ENCODE results near the gene SREK1IP1.
"Not testable (repeated sequence)": the region's sequence is repeated elsewhere in the genome, so short reads cannot be mapped to it uniquely, and the experiment has no call there.

The SREK1IP1 gene

DNA sequence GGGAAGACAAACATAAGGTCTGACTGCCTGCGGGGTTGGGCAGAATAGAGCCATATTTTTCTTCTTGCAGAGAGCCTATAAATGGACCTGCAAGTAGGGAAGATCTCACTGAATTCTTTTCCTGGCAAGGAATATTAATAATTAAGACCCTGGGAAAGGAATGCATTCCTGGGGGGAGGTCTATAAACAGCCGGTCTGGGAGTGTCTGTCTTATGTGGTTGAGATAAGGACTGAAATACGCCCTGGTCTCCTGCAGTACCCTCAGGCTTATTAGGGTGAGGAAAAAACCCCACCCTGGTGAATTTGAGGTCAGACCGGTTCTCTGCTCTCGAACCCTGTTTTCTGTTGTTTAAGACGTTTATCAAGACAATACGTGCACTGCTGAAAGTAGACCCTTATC lies 72.1 kb downstream of the SREK1IP1 start:
- H3K27me3 ChIP-seq (ENCODE audit: control insufficient read depth, insufficient read depth, low read length); H3K36me3 ChIP-seq (ENCODE audit: control insufficient read depth, insufficient read depth, low read length); H3K9ac ChIP-seq (ENCODE audit: low read length); H3K9me3 ChIP-seq (ENCODE audit: control insufficient read depth, low read length); H3K4me3 ChIP-seq (ENCODE audit: low read length); H3K4me1 ChIP-seq (ENCODE audit: control insufficient read depth, insufficient read depth, low read length): not testable (repeated sequence)

- Histone ChIP-seq H3K36me3 (ENCODE audit: control insufficient read depth, insufficient read depth, low read length) (no peaks in the 10 kb centered on the region), H3K4me1 (ENCODE audit: control insufficient read depth, insufficient read depth, low read length) (no peaks in the 10 kb centered on the region), H3K9ac (ENCODE audit: low read length) (no peak overlapping the region), H3K4me3 (ENCODE audit: low read length) (no peak overlapping the region), H3K9me3 (ENCODE audit: control insufficient read depth, low read length) (no peaks in the 10 kb centered on the region), H3K27me3 (ENCODE audit: control insufficient read depth, insufficient read depth, low read length) (peaks cover 21% of the 10 kb centered on the region)
These were observed 74.9 kb downstream of the SREK1IP1 start for GRCh38 chr5:64693636-64694035.

DNA sequence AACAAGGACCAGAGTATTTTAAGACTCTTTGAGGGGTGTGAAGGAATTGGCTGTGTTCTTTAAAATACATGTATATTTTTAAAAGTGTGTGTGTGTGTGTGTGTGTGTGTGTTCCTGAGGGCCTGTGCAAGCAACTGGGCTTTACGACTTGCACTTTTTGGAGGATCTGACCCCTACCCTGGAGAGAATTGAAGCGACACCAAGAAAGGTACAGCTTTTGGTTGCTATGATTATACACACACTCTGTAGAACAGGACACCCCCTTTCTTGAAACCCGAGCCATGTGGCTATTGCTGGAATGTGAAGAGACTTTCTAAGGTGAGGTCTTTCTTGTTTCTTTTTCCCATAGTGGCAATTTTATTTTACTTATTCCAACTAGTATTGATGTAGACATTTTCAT lies 77.2 kb downstream of the SREK1IP1 start:
- no peak overlapping the region for H3K9ac ChIP-seq (ENCODE audit: low read length)
- no peaks in the 10 kb centered on the region for H3K9me3 ChIP-seq (ENCODE audit: control insufficient read depth, low read length)
- no peak overlapping the region for H3K4me3 ChIP-seq (ENCODE audit: low read length)
- H3K36me3 ChIP-seq (ENCODE audit: control insufficient read depth, insufficient read depth, low read length) = no peaks in the 10 kb centered on the region
- peaks cover 21% of the 10 kb centered on the region for H3K27me3 ChIP-seq (ENCODE audit: control insufficient read depth, insufficient read depth, low read length)
- no peaks in the 10 kb centered on the region for H3K4me1 ChIP-seq (ENCODE audit: control insufficient read depth, insufficient read depth, low read length)

DNA sequence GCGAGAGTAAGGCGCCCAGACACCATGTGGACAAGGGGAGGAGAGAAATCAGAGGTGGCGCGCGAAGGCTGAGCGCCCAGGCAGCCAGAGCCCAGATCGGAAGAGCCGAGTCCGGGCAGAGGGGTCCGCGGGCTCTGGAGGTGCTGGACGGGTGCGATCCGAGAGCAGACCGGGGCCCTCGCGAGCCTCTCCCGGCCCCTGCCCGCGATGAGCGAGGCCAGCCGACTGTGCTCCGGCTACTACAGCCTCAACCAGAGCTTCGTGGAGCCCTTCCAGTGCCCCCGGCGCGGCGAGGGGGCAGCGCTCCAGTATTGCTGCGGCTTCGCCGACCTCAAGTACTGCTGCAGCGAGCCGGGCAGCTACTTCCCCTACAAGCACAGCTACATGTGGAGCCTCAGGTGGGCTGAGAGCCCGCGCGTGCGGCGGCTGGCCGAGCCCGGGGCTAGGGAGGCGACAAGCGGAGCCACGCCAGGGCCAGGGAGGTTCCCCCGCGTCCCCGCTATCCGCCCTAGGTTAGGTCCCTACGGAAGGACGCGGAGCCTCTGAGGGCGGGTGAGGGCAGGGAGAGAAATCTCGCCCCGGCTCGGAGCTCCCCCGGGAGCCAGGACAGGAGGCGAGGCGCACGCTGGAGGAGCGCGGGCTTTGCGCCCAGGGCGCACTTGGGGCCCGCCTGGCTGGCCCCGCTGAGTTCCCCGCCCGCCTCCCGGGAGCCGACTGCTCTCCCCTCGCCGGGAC lies 77.9 kb downstream of the SREK1IP1 start, which contains the start of gene SHISAL2B:
SHISAL2B (plus strand) TSS at position 87 of the 735 bp plus-strand sequence; CDS start at position 208, 121 bp downstream.
- Histone ChIP-seq H3K4me3 (ENCODE audit: low read length) (no peak within 1 kb of the TSS), H3K9me3 (ENCODE audit: control insufficient read depth, low read length) (no peaks in the 10 kb centered on the region), H3K36me3 (ENCODE audit: control insufficient read depth, insufficient read depth, low read length) (no peaks in the 10 kb centered on the region), H3K9ac (ENCODE audit: low read length) (no peak within 1 kb of the TSS), H3K4me1 (ENCODE audit: control insufficient read depth, insufficient read depth, low read length) (no peaks in the 10 kb centered on the region), H3K27me3 (ENCODE audit: control insufficient read depth, insufficient read depth, low read length) (peaks cover 21% of the 10 kb centered on the region)

GRCh38 chr5:64690104-64690416 lies 78.4 kb downstream of the SREK1IP1 start:
- Histone ChIP-seq H3K4me3 (ENCODE audit: low read length) (no peak overlapping the region), H3K36me3 (ENCODE audit: control insufficient read depth, insufficient read depth, low read length) (no peaks in the 10 kb centered on the region), H3K27me3 (ENCODE audit: control insufficient read depth, insufficient read depth, low read length) (peaks cover 21% of the 10 kb centered on the region), H3K4me1 (ENCODE audit: control insufficient read depth, insufficient read depth, low read length) (no peaks in the 10 kb centered on the region), H3K9me3 (ENCODE audit: control insufficient read depth, low read length) (no peaks in the 10 kb centered on the region), H3K9ac (ENCODE audit: low read length) (no peak overlapping the region)

DNA sequence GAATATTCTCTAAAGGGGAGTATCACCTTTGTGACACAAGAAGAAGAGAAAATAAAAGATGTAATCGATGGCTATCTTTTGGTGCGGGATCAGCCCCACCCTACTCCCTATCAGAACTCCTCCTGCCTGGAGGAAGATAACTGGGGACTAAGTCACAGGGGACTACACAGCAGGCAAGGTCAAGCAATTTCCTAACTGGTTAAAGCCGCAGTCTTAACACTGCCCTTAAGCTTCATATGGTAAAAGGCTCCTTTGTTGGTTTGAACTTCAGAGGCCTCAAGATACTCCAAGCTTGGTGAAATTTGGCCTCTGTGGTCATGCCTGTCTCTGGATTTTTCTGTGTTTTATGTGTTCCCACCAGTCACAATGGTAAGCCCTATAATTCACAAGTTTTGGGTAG lies 79.5 kb downstream of the SREK1IP1 start:
- no peaks in the 10 kb centered on the region for H3K9me3 ChIP-seq (ENCODE audit: control insufficient read depth, low read length)
- H3K4me1 ChIP-seq (ENCODE audit: control insufficient read depth, insufficient read depth, low read length) = no peaks in the 10 kb centered on the region
- H3K9ac ChIP-seq (ENCODE audit: low read length) = no peak overlapping the region
- no peaks in the 10 kb centered on the region for H3K36me3 ChIP-seq (ENCODE audit: control insufficient read depth, insufficient read depth, low read length)
- H3K4me3 ChIP-seq (ENCODE audit: low read length) = no peak overlapping the region
- H3K27me3 ChIP-seq (ENCODE audit: control insufficient read depth, insufficient read depth, low read length) = peaks cover 21% of the 10 kb centered on the region

GRCh38 chr5:64688391-64688790 lies 80.1 kb downstream of the SREK1IP1 start:
- Histone ChIP-seq H3K4me1 (ENCODE audit: control insufficient read depth, insufficient read depth, low read length) (no peaks in the 10 kb centered on the region), H3K9ac (ENCODE audit: low read length) (no peak overlapping the region), H3K4me3 (ENCODE audit: low read length) (no peak overlapping the region), H3K27me3 (ENCODE audit: control insufficient read depth, insufficient read depth, low read length) (peaks cover 21% of the 10 kb centered on the region), H3K36me3 (ENCODE audit: control insufficient read depth, insufficient read depth, low read length) (no peaks in the 10 kb centered on the region), H3K9me3 (ENCODE audit: control insufficient read depth, low read length) (no peaks in the 10 kb centered on the region)

DNA sequence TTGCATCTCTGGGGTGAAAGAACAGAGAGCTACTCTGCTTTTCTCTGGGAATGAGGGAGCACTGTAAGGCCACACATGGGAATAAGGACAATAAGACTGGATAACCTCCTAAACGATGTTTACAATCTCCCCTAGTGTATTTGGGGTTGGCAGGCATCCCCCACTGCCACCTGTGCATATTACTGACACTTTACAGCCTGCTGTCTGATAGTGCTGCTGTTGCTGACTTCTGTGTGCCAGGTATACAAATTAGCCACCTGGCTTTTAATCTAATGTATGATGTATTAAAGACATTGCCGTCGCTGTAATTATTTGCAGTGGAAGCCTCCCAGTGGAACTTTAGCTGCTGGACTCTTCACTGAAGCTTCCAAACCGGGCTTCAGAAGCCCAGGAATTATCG lies 82.6 kb downstream of the SREK1IP1 start:
- no peak overlapping the region for H3K9ac ChIP-seq (ENCODE audit: low read length)
- H3K36me3 ChIP-seq (ENCODE audit: control insufficient read depth, insufficient read depth, low read length) = no peaks in the 10 kb centered on the region
- no peaks in the 10 kb centered on the region for H3K4me1 ChIP-seq (ENCODE audit: control insufficient read depth, insufficient read depth, low read length)
- H3K4me3 ChIP-seq (ENCODE audit: low read length) = no peak overlapping the region
- no peaks in the 10 kb centered on the region for H3K9me3 ChIP-seq (ENCODE audit: control insufficient read depth, low read length)
- peaks cover 15% of the 10 kb centered on the region for H3K27me3 ChIP-seq (ENCODE audit: control insufficient read depth, insufficient read depth, low read length)

GRCh38 chr5:64682608-64683007 lies 85.9 kb downstream of the SREK1IP1 start:
- H3K9ac ChIP-seq (ENCODE audit: low read length) = no peak overlapping the region
- H3K9me3 ChIP-seq (ENCODE audit: control insufficient read depth, low read length) = no peaks in the 10 kb centered on the region
- no peaks in the 10 kb centered on the region for H3K36me3 ChIP-seq (ENCODE audit: control insufficient read depth, insufficient read depth, low read length)
- H3K4me1 ChIP-seq (ENCODE audit: control insufficient read depth, insufficient read depth, low read length) = no peaks in the 10 kb centered on the region
- no peaks in the 10 kb centered on the region for H3K27me3 ChIP-seq (ENCODE audit: control insufficient read depth, insufficient read depth, low read length)
- no peak overlapping the region for H3K4me3 ChIP-seq (ENCODE audit: low read length)

GRCh38 chr5:64680289-64680688 lies 88.2 kb downstream of the SREK1IP1 start:
- Histone ChIP-seq H3K9me3 (ENCODE audit: control insufficient read depth, low read length) (no peaks in the 10 kb centered on the region), H3K36me3 (ENCODE audit: control insufficient read depth, insufficient read depth, low read length) (no peaks in the 10 kb centered on the region), H3K4me1 (ENCODE audit: control insufficient read depth, insufficient read depth, low read length) (no peaks in the 10 kb centered on the region), H3K9ac (ENCODE audit: low read length) (no peak overlapping the region), H3K27me3 (ENCODE audit: control insufficient read depth, insufficient read depth, low read length) (no peaks in the 10 kb centered on the region), H3K4me3 (ENCODE audit: low read length) (no peak overlapping the region)

GRCh38 chr5:64678374-64678773 lies 90.1 kb downstream of the SREK1IP1 start:
- H3K36me3 ChIP-seq (ENCODE audit: control insufficient read depth, insufficient read depth, low read length) = no peaks in the 10 kb centered on the region
- no peaks in the 10 kb centered on the region for H3K9me3 ChIP-seq (ENCODE audit: control insufficient read depth, low read length)
- no peaks in the 10 kb centered on the region for H3K4me1 ChIP-seq (ENCODE audit: control insufficient read depth, insufficient read depth, low read length)
- no peak overlapping the region for H3K9ac ChIP-seq (ENCODE audit: low read length)
- H3K27me3 ChIP-seq (ENCODE audit: control insufficient read depth, insufficient read depth, low read length) = no peaks in the 10 kb centered on the region
- no peak overlapping the region for H3K4me3 ChIP-seq (ENCODE audit: low read length)

- H3K4me3 ChIP-seq (ENCODE audit: low read length) = no peak overlapping the region
- no peaks in the 10 kb centered on the region for H3K27me3 ChIP-seq (ENCODE audit: control insufficient read depth, insufficient read depth, low read length)
- H3K9ac ChIP-seq (ENCODE audit: low read length) = no peak overlapping the region
- H3K4me1 ChIP-seq (ENCODE audit: control insufficient read depth, insufficient read depth, low read length) = no peaks in the 10 kb centered on the region
- no peaks in the 10 kb centered on the region for H3K9me3 ChIP-seq (ENCODE audit: control insufficient read depth, low read length)
- H3K36me3 ChIP-seq (ENCODE audit: control insufficient read depth, insufficient read depth, low read length) = no peaks in the 10 kb centered on the region
These were observed 96.8 kb downstream of the SREK1IP1 start for GRCh38 chr5:64671678-64672077.

GRCh38 chr5:64670277-64670676 lies 98.2 kb downstream of the SREK1IP1 start:
- Histone ChIP-seq H3K4me3 (ENCODE audit: low read length) (no peak overlapping the region), H3K9ac (ENCODE audit: low read length) (no peak overlapping the region), H3K9me3 (ENCODE audit: control insufficient read depth, low read length) (no peaks in the 10 kb centered on the region), H3K27me3 (ENCODE audit: control insufficient read depth, insufficient read depth, low read length) (no peaks in the 10 kb centered on the region), H3K36me3 (ENCODE audit: control insufficient read depth, insufficient read depth, low read length) (no peaks in the 10 kb centered on the region), H3K4me1 (ENCODE audit: control insufficient read depth, insufficient read depth, low read length) (peaks cover 9% of the 10 kb centered on the region)
